ENCODE data around the gene ACIN1.

GRCh38 chr14:23066368-23066767 is 28.6 kb downstream of the ACIN1 start:
- TF ChIP-seq REST (IDR thresholded peaks at IDR 0.05; ENCODE audit: low read depth) (no peak), FOXM1 (IDR thresholded peaks at IDR 0.05; ENCODE audit: borderline replicate concordance, low read depth) (no peak), RAD21 (IDR thresholded peaks at IDR 0.05; ENCODE audit: low read depth) (no peak), EP300 (IDR thresholded peaks at IDR 0.05; ENCODE audit: borderline replicate concordance) (no peak), TAF1 (IDR thresholded peaks at IDR 0.05; ENCODE audit: low read depth) (no peak), MAX (IDR thresholded peaks at IDR 0.05) (no peak)

All from Ishikawa (cell line).